Measurements from ENCODE around the gene DTX2.
"Not testable (repeated sequence)": the region's sequence is repeated elsewhere in the genome, so short reads cannot be mapped to it uniquely, and the experiment has no call there.

Gene DTX2

GRCh38 chr7:76461464-76462101, at the start of gene DTX2:
TSS of gene DTX2 (plus strand) at chr7:76461709. CDS start at chr7:76480510, 18,801 bp downstream.
- not testable (repeated sequence) for DNase-seq

- no peak for DNase-seq
Measured at GRCh38 chr7:76412249-76412648, 49.3 kb upstream of the DTX2 start.

GRCh38 chr7:76417654-76418310, 43.7 kb upstream of the DTX2 start:
- not testable (repeated sequence) for DNase-seq

GRCh38 chr7:76421097-76421496, 40.4 kb upstream of the DTX2 start:
- DNase-seq: not testable (repeated sequence)

GRCh38 chr7:76423666-76424412, 37.7 kb upstream of the DTX2 start:
- no peak for DNase-seq

- DNase-seq: no peak
Measured at GRCh38 chr7:76424413-76425111, 36.9 kb upstream of the DTX2 start, which contains the start of gene ZP3. TSS of gene ZP3 (plus strand) at chr7:76424950. CDS start at chr7:76424965, 15 bp downstream.

GRCh38 chr7:76425156-76425555, 36.4 kb upstream of the DTX2 start:
- DNase-seq: no peak

- DNase-seq: not testable (repeated sequence)
Measured at GRCh38 chr7:76425558-76425957, 36.0 kb upstream of the DTX2 start.

GRCh38 chr7:76426246-76426645, 35.3 kb upstream of the DTX2 start:
- DNase-seq: no peak

GRCh38 chr7:76427635-76428034, 33.9 kb upstream of the DTX2 start:
- no peak for DNase-seq

GRCh38 chr7:76428149-76428823, 33.2 kb upstream of the DTX2 start:
- no peak for DNase-seq

GRCh38 chr7:76428868-76429805, 32.4 kb upstream of the DTX2 start:
- no peak for DNase-seq

- no peak for DNase-seq
Measured at GRCh38 chr7:76430211-76430610, 31.3 kb upstream of the DTX2 start.

GRCh38 chr7:76430836-76431235, 30.7 kb upstream of the DTX2 start:
- no peak for DNase-seq

GRCh38 chr7:76437873-76438272, 23.6 kb upstream of the DTX2 start:
- DNase-seq: peak; percentile 36

GRCh38 chr7:76439120-76439888, 22.2 kb upstream of the DTX2 start:
- DNase-seq: not testable (repeated sequence)

- not testable (repeated sequence) for DNase-seq
Measured at GRCh38 chr7:76440404-76440803, 21.1 kb upstream of the DTX2 start.

- DNase-seq: not testable (repeated sequence)
Measured at GRCh38 chr7:76441792-76442191, 19.7 kb upstream of the DTX2 start.

GRCh38 chr7:76442664-76443446, 18.7 kb upstream of the DTX2 start:
- DNase-seq: not testable (repeated sequence)

- DNase-seq: not testable (repeated sequence)
Measured at GRCh38 chr7:76443846-76444245, 17.7 kb upstream of the DTX2 start.

All from NCI-H2227 treated with DMSO at 0.1 percent for 48 hours (cell line).